GM12878 (cell line): ENCODE results near the gene PMM1.

ENCODE experiments used
- BCL11A ChIP-seq: IDR thresholded peaks from 2 replicates; pipeline ENCODE4 v1.6.1; 2011; ENCODE audit warnings: low read depth, low read length
- EZH2 ChIP-seq: IDR thresholded peaks from 2 replicates; pipeline ENCODE4 v1.6.1; 2012; ENCODE audit warnings: low read depth, mild to moderate bottlenecking, control low read depth, inconsistent platforms, low read length, borderline replicate concordance; ENCODE audit not compliant: control insufficient read depth
- POLR2A ChIP-seq: IDR thresholded peaks from 2 replicates; pipeline ENCODE4 v1.6.1; 2011; ENCODE audit warnings: low read depth, mild to moderate bottlenecking, low read length
- POLR2AphosphoS2 ChIP-seq: IDR thresholded peaks from 2 replicates; pipeline ENCODE4 v1.6.1; 2011; ENCODE audit warnings: low read depth, mild to moderate bottlenecking, low read length, improper control_type of control experiment, moderate library complexity
- POLR2AphosphoS5 ChIP-seq: IDR thresholded peaks from 2 replicates; pipeline ENCODE4 v1.6.1; 2011; ENCODE audit warnings: mild to moderate bottlenecking, low read length, inconsistent platforms
- TF ChIP-seq, protein P1 (sequence below): IDR thresholded peaks from 2 replicates; pipeline ENCODE4 v1.6.1; 2012; ENCODE audit warnings: mild to moderate bottlenecking, low read depth, low read length
- TF ChIP-seq, protein P2 (sequence below), 3 experiments: IDR thresholded peaks in 2 of 3; conservative IDR thresholded peaks in 1 of 3; 2 replicates each; pipeline ENCODE4 v1.5.1; 2011; ENCODE audit warnings: low read depth in 3 of 3, low read length in 3 of 3, mild to moderate bottlenecking in 3 of 3, control low read depth in 2 of 3, moderate library complexity in 2 of 3, inconsistent platforms in 1 of 3, mixed read lengths in 1 of 3; ENCODE audit not compliant: control insufficient read depth in 2 of 3, insufficient read depth in 1 of 3; ENCODE audit errors: extremely low read depth in 1 of 3
- TF ChIP-seq, protein P3 (sequence below): IDR thresholded peaks from 2 replicates; pipeline ENCODE4 v1.6.1; 2012; ENCODE audit warnings: low read depth, low read length, improper control_type of control experiment

DNA sequence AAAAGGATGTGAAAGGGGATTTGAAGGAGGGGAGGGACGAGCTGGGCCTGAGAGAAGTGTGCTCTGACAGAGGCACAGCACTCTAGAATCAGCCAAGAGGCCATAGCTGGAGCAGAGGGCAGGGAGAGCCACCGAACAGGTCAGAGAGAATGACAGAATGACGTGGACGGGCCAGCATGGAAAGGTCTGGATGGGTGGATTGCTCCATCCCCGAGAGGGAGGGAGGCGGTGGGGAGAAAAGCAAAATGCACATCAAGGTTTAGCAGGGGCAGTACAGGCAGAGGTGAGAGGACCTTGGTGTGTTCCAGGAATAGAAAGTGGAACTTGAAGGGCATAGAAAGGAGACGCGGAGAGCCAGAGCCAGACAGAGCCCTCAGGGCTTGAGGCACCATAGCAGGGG is 6.9 kb downstream of the PMM1 start:
- TF ChIP-seq, protein P1, sequence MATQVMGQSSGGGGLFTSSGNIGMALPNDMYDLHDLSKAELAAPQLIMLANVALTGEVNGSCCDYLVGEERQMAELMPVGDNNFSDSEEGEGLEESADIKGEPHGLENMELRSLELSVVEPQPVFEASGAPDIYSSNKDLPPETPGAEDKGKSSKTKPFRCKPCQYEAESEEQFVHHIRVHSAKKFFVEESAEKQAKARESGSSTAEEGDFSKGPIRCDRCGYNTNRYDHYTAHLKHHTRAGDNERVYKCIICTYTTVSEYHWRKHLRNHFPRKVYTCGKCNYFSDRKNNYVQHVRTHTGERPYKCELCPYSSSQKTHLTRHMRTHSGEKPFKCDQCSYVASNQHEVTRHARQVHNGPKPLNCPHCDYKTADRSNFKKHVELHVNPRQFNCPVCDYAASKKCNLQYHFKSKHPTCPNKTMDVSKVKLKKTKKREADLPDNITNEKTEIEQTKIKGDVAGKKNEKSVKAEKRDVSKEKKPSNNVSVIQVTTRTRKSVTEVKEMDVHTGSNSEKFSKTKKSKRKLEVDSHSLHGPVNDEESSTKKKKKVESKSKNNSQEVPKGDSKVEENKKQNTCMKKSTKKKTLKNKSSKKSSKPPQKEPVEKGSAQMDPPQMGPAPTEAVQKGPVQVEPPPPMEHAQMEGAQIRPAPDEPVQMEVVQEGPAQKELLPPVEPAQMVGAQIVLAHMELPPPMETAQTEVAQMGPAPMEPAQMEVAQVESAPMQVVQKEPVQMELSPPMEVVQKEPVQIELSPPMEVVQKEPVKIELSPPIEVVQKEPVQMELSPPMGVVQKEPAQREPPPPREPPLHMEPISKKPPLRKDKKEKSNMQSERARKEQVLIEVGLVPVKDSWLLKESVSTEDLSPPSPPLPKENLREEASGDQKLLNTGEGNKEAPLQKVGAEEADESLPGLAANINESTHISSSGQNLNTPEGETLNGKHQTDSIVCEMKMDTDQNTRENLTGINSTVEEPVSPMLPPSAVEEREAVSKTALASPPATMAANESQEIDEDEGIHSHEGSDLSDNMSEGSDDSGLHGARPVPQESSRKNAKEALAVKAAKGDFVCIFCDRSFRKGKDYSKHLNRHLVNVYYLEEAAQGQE = no peak
- TF ChIP-seq, protein P2, sequence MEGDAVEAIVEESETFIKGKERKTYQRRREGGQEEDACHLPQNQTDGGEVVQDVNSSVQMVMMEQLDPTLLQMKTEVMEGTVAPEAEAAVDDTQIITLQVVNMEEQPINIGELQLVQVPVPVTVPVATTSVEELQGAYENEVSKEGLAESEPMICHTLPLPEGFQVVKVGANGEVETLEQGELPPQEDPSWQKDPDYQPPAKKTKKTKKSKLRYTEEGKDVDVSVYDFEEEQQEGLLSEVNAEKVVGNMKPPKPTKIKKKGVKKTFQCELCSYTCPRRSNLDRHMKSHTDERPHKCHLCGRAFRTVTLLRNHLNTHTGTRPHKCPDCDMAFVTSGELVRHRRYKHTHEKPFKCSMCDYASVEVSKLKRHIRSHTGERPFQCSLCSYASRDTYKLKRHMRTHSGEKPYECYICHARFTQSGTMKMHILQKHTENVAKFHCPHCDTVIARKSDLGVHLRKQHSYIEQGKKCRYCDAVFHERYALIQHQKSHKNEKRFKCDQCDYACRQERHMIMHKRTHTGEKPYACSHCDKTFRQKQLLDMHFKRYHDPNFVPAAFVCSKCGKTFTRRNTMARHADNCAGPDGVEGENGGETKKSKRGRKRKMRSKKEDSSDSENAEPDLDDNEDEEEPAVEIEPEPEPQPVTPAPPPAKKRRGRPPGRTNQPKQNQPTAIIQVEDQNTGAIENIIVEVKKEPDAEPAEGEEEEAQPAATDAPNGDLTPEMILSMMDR (IDR thresholded peaks at IDR 0.05 in 2 of 3, conservative IDR thresholded peaks at IDR 0.05 in 1 of 3; ENCODE audit: control insufficient read depth in 2 of 3, extremely low read depth in 1 of 3, insufficient read depth in 1 of 3, low read depth in 3 of 3, low read length in 3 of 3) = no peak
- TF ChIP-seq BCL11A = no peak
- TF ChIP-seq, protein P3, sequence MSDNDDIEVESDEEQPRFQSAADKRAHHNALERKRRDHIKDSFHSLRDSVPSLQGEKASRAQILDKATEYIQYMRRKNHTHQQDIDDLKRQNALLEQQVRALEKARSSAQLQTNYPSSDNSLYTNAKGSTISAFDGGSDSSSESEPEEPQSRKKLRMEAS = no peak
- TF ChIP-seq EZH2 = no peak
- no peak for TF ChIP-seq POLR2A
- TF ChIP-seq POLR2AphosphoS2 = no peak
- TF ChIP-seq POLR2AphosphoS5 = no peak
